Renal pelvis (tissue), 4 donors: Measurements from ENCODE around the gene SLC16A12. TPM values are rescaled to one million over a fixed set of nuclear protein-coding genes. Genes with fewer than 3 reads are reported as not detected.

Source experiments
- DNase-seq: peaks from one replicate; pipeline ENCODE4 v3.0.0-alpha.2; 2013
- polyA plus RNA-seq, 3 donors: library from polyadenylated mRNA; unstranded; fragments of 120-200 nt; gene quantifications; one replicate each; pipeline ENCODE4 v1.2.1, GENCODE V29; 2013; ENCODE audit not compliant: insufficient read length in 3 of 3

Gene SLC16A12
- polyA plus RNA-seq, 3 donors, result 18.7 to 32.1 (median 29.7) TPM

DNA sequence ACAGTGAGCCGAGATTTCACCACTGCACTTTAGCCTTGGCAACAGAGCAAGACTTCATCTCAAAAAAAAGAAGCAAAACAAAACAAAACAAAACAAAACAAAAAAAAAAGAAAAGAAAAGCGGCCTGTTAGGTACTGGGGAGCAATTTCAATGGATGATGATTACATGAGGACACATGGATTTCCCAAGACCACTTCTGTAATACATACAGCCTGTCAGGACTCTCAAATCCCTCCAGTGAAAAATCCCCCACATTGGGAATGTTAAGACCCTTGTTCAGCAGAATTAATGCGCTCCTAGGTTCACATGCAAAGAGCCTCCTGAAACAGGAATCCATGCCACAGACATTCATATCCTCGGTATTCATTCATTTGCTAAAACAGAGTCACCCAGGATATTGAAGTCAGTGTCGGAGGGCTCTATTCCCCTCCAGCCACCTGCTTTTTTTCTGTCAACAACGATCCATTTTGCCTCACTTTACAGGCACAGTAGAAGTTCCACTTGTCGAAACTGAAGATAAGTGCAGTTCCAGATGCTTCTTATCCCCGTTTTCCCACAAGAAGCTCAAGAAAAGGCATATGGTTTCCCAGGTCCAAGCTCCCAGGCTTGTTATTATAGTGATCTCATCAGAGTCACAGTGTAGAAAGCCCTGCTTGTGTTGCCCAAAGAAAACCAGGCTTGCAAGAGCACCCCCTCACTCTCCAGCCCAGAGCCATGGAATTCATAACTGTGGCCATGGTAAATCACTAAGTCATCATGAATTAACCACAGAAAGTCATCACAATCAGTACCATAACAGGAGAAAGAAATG is 20.2 kb downstream of the SLC16A12 start:
- DNase-seq, result no peak

DNA sequence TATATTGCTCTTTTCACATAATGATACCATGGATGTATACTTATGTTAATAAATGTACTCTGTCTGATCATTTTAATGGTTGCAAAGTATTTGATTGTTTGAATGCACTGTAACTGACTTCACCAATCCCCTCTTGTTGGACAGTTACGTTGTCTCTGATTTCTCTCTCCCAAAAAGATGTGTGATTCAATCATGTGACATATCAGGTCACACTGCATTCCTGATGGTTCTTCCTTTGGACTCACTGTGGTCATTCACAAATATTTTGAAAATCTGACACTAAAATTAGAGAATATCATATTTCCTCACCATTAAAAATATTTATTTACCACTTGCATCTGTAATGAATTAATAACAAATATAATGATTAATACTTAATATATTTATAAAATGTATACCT is 22.2 kb downstream of the SLC16A12 start:
- no peak for DNase-seq

DNA sequence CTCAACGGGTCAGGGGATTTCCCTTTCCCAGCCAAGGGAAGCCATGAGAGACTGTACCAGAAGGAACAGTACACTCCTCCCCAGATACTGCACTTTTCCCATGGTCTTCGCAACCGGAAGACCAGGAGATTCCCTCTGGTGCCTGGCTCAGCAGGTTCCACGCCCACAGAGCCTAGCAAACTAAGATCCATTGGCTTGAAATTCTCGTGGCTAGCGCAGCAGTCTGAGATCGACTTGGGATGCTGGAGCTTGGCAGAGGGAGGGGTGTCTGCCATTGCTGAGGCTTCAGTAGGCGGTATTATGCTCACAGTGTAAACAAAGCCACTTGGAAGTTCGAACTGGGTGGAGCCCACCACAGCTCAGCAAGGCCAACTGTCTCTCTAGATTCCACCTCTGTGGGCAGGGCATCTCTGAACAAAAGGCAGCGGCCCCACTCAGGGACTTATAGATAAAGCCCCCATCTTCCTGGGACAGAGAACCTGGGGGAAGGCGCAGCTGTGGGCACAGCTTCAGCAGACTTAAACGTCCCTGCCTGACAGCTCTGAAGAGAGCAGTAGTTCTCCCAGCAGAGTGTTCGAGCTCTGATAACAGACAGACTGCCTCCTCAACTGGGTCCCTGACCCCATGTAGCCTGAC is 29.6 kb downstream of the SLC16A12 start:
- no peak for DNase-seq

GRCh38 chr10:89504691-89505090 is 30.7 kb downstream of the SLC16A12 start:
- no peak for DNase-seq

- DNase-seq, result no peak
Measured at GRCh38 chr10:89503652-89504370, 31.6 kb downstream of the SLC16A12 start.

DNA sequence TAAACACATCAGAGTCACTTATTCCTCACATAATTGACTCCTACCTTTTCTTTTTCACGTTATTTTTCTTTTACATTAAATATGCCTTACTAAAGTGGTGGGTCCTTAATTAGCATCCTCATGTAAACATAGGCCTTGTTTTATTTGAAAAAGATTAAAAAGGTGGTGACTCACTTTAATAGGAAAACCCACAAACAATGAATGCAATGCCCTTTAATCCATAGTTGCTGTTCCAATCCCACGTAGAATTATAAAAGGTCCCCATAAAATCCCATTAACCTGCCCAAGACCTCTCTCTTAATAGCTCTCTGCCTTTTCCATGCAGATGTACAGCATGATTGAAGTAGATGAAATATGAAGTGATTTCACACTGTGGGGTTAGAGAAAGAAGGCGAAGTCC is 32.2 kb downstream of the SLC16A12 start:
- DNase-seq, result no peak

- no peak for DNase-seq
Measured at GRCh38 chr10:89502549-89502948, 32.8 kb downstream of the SLC16A12 start.

DNA sequence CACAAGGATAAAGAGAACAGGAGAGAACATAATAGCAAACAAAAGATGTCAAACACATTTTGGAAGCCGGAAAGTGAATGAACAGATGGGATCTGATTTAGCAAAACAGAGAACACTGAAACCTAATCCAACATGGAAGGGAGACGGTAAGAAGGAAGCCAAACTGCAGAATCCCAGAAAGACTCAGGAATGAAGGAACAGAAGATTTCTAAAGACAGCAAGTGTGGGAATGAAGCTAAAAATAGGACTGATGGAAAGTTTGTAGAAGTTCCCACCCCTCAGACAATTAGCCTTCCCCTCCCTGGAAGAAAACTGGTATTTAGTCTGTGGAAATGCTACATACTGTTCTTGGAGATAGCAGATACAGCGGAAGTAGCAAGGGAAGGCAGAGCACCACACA is 40.8 kb downstream of the SLC16A12 start:
- DNase-seq, result no peak

DNA sequence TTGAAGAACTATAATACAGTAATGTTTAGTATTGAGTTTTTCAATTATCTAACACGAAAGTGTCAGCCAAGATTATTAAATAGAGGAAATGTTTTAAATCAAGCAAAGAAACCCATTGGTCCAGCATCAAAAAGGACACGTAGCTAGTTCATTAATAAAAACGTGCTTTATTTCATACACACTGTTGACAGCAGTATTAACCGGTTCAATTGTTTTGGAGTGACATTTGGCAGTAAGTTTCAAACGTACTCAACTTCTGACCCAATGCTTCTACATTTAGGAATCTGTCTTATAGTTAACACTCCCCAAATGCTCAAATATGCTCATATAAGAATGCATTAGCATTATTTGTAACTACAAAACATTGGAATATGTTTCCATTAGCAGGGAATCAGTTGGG is 41.3 kb downstream of the SLC16A12 start:
- no peak for DNase-seq

- DNase-seq, result no peak
Measured at GRCh38 chr10:89491932-89492331, 43.5 kb downstream of the SLC16A12 start.

- no peak for DNase-seq
Measured at GRCh38 chr10:89490596-89491335, 44.6 kb downstream of the SLC16A12 start.

DNA sequence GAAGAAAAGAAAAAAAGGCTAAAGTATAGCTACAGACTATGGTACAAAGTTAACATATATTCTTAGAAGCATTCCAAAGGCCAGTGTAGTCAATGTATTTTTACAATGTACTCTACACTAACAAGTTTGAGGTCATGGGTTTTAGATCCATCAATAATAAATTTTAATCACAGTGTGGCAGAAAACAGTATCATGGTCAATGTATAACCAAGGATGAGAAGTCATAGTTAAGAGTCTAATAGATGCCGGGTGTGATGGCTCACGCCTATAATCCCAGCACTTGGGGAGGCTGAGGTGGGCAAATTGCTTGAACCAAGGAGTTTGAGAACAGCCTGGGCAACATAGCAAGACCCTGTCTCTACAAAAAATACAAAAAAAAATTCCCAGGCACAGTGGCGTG is 53.1 kb downstream of the SLC16A12 start:
- no peak for DNase-seq

GRCh38 chr10:89481662-89482061 is 53.7 kb downstream of the SLC16A12 start:
- DNase-seq, result no peak

DNA sequence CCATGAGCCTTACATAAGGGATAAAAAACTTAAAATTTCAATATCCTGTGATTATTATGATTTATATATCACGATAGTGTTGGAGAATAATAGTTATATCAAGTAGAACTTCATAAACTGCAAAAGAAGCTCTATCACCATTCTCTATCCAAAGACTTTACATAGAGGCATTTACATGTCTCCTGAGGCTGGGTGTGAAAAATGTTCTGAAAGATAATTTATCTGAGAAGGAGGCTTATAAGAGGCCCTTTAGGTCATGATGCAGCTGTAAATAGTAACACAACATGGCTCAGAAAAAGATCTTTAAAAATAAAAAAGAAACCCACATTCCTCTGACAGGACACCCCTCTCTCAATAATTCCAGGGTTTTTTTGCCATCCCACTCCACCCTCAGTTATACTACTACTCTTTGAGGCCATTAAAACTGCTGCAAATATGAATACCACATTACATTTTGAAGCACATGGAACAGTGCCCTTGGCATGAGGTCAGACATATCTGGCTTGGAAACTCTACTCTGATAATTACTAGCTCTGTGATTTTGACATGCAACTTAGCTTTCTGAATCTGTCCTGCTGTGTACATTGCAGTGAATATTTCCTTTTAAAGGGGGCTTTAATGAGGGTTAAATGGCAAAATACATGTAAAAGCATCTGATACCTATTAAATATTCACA is 55.5 kb downstream of the SLC16A12 start:
- DNase-seq, result no peak

DNA sequence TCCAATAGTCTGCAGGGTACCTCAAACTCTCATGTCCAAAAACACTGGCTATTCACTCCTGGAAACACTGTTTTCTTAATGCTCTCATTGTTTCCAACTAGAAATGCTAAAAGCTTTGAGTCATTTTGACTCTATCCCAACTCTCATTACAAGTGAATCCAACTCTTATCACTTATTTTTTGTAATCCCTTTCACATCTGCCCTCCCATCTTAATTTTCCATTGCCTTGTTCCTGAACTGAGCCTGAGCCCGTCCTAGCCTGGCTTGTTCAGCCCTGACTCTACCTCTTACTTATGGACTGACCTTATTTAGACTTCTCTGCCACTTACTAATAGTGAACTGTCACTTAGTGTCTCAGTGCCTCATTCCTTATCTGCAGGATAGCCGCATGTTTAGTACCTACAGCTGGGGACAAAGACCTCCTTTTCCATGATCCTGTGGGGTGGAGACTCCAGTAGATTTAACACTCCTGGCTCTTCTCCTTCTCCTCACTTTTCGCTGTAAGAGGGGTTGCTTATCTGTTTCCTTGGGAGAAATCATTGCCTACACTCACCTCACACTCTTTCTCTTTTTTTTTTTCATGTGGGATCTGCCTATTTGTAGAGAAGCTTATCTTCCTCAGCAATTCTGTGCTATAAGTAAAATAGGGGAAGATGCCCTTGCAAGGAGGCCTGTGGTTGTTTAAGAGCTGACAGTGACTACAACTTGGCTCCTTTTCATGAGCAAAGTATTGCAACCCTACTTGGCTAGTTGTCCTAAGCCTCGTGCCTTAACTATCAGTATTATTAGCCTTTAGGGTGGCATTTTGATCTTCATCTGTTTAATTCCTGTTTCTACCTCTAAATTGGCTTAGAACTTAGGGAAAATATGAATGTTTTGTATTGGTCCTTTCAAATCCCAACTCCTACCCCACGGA is 56.4 kb downstream of the SLC16A12 start:
- DNase-seq, result no peak

GRCh38 chr10:89478085-89478738 is 57.2 kb downstream of the SLC16A12 start:
- DNase-seq, result no peak

DNA sequence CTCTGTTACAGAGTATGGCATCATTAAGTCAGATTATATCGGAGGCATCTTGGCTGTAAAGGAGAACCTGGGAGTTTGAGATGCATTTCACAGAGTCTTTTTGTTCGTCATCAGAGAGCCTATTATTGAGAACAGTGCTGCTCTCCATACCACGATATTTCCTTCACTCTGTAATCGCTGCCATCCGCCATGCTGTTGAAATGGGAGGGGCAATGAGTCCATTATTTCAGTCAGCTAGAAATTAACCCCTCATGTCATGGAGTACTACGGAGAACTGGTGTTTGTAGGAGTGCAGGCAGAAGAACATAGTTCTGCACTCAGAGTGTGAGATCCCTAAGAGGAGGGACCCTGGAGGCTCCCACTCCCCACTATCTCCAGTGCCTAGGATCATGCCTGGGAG is 59.2 kb downstream of the SLC16A12 start:
- DNase-seq, result no peak

DNA sequence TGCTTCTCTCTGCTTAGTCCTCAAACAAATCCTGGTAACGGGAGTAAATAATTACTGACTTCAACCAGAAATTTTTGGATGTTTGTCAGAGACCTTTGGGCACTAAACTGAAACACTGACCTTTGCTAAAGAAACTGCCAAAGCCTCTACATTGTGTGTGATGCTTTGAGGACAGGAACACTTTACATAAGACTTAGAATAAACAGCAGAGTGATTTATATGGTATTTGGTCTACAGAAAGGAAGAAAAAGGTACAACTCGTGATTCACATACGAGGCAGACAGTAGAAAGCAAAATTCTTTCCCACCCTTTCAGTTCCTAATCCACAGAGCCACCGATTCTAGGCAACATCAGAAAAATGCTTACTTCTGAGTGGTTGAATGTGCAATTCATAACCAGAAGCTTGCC is 59.8 kb downstream of the SLC16A12 start:
- DNase-seq, result no peak

- peak; percentile 35 for DNase-seq
Measured at GRCh38 chr10:89475125-89475524, 60.3 kb downstream of the SLC16A12 start.

- no peak for DNase-seq
Measured at GRCh38 chr10:89474452-89474851, 60.9 kb downstream of the SLC16A12 start.
